DMS153 treated with DMSO at 0.1 percent for 48 hours (cell line): ENCODE measurements around the gene AICDA.
"Not testable (repeated sequence)": the region's sequence is repeated elsewhere in the genome, so short reads cannot be mapped to it uniquely, and the experiment has no call there.

Experiments
- DNase-seq: peaks from one replicate; lab custom pipeline; 2025; ENCODE audit not compliant: unreplicated experiment; lab: John Stamatoyannopoulos, UW

AICDA gene

DNA sequence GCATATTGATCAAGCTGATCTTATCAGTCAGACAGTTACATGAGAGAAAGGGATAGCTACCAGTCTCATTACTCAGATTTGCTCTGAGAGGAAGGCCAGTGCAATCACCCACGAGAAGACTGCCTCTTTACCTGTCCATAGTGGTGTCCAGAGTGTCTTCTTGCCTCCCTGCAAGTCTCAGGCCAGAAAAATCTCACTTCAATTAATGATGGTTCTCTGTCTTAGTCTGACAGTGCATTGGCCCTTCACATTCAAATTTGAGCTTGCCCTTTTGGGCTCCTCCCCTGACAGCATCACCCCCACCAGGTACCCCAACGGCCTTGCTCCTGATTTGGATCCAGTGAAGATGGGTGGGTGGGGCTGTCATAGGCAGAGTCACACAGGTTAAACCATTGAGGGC, at the start of gene AICDA:
AICDA (minus strand) TSS at position 231 of the 400 bp plus-strand sequence; CDS start at position 139, 92 bp downstream.
- no peak for DNase-seq

DNA sequence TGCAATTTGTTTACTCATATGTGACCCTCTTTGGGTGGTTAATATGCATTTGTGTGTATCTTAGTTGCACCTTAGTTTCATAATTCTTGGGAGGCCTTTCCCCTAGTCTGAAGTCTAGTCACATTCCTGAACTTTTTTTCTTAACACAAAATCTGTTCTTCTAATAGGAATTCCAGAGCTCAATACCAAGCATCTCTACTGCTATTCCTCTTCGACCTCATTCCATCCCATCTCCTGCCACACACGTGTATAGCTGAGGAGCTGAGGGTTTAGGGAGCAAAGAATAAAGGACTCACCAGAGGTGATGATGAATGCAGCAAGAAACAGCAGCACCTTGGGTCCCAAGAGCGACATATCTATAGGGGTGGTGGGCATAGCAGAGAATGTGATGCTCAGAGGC, 49.1 kb upstream of the AICDA start:
- no peak for DNase-seq

DNA sequence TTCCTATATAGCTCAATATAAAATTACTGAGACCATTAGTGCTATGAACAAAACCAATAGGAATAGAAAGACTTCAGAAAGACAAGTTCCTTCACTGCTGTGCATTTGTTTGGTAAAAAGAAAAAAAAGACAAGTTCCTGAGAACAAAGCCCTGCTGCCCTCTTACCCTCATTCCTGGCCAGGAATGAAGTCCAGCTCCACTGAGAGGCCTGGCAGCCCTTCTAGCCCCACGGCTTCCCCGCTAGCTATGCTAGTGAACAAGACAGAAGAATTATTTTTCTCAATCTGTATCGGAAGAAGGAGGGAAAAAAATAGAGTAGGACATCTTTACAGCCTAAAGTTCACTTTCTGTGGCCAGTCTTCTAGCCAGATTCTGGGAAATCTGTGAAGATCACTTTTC, 48.4 kb upstream of the AICDA start:
- DNase-seq = no peak

DNA sequence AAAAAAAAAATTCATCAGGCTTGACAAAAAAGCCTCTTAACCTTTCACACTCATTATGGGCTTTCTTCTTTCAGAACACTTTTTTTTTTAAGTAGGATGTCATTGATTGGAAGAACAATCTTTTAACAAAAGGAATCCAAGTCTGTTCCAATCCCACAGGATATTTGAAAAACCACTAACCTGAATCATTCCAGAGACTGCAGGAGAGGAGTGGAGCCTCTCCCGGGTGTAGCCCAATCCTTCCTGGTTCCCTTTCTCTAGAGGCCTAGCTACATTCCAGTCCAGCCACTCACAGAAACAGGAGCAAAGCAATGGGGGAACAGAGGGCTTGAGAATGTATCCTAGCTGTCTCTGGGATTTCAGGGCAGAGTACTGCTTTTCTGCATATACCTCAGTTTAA, 45.7 kb upstream of the AICDA start:
- no peak for DNase-seq

DNA sequence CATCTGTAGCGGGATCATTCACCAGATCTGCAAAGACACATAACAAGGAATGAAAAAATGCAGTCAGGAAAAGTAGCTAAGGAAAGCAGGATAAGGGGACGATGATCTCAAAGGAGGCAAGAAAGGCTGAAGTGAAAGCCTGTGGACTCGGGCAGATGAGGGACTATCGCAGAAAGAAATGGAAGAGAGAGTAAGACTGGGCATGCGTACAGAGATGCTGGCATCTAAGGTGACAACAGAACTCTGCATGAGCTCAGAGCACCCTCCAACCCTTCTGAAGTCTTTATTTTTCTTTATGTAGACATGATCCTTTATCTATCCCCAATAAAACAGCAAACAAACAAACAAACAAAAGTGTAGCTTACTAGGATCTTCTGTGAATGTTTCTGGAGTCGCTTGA, 42.8 kb upstream of the AICDA start:
- DNase-seq = no peak

DNA sequence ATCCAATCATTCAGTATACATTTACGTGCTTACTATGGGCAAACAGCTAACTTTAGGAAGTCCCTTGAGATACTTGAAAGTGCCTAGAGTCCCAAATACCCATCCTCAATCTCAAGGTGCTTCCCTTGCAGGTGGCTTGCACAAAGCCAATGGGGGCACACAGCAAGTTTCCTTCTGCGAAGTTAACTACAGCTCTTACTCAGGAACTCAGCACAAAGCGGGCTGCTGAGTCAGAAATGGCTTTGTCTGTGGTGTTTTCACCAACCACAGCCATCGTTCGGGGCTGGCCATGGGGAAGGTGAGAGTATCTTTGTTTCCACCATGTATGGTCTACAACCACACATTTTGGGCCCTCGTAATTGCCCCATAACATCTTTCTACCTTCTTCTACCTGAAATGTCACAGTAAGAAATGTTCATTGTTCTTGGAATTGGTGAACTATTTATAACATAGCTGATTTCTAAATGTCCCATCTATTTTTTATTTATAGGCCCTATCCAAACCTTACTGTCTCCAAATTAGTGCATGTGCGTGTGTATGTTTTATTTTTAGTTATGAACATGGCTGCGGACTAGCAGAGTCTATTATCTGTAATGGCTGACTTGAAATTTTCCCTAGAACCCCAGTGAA, 36.0 kb upstream of the AICDA start:
- no peak for DNase-seq

DNA sequence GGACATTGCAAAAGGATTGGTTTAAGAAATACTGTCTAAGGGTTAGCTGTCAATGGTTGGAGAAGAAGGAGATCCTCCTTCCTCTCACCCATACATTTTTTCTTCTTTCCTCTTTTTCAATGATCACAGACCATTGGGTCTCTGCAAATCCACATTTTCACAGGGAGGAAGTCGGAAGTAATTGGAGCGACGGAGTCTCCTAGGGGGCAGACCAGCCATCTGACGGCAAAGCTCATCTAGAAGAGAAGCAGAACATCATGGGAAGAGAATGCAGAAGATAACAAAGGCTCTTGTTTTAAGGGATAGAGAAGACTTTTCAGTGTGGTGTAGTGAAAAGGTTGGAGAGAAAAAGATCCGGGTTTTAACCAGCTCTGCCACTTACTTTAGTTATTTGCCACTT, 35.3 kb upstream of the AICDA start:
- no peak for DNase-seq

DNA sequence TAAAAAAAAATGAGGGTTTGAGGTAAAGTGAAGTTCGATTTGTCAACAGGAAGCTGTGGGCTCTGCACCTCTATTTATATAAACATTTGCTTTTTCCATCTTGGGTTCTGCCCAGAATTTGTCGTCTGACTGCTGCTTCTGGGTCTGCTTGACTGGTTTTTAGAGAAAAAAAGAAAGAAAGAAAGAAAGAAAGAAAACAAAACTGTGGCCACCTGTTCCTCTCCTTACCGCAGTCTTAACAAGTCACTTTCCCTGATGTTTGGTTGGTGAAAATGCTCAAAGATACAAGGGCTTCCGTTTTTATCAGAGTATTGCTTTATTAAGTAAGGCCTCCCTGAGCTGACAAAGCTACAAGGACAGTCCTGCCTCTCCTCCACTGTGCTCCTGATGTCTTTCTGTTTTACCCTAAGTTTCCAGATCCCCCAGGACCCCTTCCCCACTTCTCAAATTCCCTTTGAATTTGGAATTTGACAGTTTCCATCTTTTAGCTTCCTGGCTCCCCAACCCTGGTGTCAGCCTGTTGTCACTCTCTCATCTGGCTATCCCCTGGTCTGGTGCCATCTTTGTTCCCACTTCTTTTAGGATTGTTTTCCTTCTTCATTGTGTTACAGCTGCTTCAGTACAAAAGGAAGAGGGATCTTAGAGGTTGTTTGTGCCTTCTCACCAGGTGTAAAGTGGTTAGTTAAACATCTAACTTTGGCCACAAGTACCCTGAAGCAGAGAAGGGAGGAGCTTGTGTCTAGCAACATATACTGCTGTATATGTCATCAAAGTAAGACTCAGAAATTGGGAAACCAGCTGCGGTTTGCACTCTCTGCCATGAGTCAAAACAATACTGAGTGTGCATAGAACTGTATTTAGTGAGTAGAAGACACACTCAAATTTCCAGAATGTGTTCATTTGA, 31.9 kb upstream of the AICDA start:
- no peak for DNase-seq

DNA sequence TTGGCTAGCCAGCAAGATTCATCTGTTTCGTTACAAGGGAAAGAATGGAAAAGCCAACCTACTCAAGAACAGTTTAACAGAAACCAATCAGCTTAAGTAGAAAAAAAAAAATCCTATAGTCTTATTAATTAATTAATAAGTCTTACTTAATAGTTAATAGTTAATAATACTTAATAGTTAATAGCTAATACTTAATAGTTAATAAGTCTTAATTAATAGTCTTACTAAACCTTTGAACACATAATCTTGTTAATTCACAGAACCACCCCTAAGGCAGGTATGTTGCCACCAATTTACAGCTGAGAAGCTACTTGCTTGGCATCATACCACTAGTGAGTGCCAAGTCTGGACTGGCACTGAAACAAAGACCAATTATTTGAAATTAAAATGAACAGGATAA, 30.1 kb upstream of the AICDA start:
- no peak for DNase-seq

DNA sequence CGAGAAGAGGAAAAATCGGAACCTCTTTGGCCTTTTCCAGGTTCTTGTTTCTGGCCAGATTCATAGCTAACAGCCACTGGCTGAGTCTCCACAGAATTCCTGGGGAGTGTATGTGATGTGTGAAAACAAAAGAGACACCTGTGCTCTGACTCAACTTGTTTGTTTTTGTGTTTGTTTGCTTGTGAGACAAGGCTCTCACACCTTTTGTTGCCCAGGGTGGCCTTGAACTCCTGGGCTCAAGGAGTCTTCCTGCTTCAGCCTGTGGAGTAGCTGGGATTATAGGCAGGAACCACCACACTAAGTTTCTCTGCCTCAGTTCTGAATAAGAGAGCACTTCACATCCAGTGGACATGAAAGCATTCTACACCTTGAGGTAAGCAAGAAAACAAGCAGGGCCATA, 27.3 kb upstream of the AICDA start:
- DNase-seq = no peak

DNA sequence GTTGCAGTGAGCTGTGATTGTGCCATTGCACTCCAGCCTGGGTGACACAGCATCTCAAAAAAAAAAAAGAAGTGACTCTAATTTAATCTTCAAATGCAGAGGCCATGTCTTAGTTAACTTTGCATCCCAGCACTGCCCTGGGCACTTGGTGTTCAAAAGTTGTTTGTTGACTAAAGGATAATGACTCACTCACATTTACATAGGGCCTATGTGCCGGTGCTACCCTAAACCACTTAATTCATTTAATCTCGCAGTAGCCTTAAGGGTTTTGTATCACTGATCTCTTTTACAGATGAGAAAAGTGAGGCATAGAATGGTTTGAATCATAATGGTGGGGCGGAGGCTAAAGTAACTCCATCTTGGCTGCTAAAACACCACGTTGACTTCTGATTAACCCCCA, 26.3 kb upstream of the AICDA start:
- DNase-seq = no peak

DNA sequence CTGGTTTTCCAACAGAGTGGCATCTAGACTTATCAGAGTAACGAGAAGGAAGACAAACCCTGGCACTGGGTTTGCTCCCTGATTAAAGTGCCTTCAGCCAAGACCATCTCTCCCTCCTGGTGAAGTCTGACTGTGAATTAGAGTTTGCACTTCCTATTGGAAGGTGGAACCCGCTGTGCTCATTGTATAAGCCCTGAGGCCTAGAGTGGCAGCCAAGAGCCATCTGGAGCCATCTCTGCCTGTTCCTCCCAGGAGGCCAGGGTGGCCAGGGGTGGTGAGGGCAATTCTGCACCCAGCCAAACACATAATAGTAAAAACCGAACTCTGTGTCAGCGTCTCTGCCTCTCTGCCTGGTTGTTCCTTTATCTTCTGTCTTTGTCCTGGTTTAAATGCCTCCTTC, 25.0 kb upstream of the AICDA start:
- DNase-seq = no peak

DNA sequence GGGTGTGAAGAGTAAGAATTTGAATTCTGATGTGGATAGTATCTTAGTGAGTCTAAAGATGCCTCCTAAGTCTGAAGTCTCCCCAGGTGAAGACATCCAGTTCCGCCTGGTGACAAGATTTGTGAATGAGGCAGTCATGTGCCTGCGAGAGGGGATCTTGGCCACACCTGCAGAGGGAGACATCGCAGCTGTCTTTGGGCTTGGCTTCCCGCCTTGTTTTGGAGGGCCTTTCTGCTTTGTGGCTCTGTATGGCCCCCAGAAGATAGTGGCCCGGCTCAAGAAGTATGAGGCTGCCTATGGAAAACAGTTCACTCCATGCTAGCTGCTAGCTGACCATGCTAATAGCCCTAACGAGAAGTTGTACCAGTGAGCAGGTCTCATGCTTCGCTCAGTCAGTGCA, 24.6 kb upstream of the AICDA start:
- no peak for DNase-seq

DNA sequence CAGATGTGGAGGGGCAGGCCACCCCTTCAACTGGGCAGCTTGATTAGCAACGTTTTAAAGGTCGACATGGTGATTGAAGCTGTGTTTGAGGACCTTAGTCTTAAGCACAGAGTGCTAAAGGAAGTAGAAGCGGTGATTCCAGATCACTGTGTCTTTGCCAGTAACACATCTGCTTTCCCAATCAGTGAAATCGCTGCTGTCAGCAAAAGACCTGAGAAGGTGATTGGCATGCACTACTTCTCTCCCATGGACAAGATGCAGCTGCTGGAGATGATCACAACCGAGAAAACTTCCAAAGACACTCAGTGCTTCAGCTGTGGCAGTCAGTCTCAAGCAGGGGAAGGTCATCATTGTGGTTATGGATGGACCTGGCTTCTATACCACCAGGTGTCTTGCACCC, 23.9 kb upstream of the AICDA start:
- no peak for DNase-seq

DNA sequence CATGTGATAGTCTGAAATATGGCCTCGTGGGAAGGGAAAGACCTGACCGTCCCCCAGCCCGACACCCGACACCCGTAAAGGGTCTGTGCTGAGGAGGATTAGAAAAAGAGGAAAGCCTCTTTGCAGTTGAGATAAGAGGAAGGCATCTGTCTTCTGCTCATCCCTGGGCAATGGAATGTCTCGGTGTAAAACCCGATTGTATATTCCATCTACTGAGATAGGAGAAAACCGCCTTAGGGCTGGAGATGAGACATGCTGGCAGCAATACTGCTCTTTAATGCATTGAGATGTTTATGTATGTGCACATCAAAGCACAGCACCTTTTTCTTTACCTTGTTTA, 23.3 kb upstream of the AICDA start:
- not testable (repeated sequence) for DNase-seq

DNA sequence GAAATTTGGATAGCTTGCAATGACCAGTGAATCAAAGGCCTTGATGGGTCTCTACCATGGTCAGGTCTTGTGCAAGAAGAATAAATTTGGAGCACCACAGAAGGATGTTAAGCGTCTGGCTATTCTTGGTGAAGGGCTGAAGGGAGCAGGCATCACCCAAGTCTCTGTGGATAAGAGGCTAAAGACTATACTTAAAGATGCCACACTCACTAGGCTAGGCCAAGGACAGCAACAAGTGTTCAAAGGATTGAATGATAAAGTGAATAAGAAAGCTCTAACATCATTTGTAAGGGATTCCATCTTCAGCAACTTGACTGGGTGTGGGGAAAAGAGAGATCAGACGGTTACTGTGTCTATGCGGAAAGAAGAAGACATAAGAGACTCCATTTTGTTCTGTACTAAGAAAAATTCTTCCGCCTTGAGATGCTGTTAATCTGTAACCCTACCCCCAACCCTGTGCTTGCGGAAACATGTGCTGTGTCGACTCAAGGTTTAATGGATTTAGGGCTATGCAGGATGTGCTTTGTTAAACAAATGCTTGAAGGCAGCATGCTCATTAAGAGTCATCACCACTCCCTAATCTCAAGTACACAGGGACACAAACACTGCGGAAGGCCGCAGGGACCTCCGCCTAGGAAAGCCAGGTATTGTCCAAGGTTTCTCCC, 22.8 kb upstream of the AICDA start:
- not testable (repeated sequence) for DNase-seq

DNA sequence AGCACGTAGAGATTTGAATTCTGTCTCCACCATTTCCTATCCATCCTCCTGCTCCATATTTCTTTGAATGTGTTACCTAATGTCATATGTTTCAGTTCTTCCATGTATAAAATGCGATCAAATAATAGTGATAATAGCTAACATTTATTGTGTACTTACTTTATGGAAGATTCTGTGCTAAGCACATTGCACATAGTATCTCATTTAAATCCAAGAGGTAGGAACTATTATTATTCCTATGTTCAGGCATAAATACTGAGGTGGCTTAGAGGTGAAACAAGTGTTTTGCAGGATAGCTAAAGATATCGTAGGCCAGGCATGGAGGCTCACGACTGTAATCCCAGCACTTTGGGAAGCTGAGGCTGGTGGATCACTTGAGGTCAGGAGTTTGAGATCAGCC, 17.5 kb upstream of the AICDA start:
- no peak for DNase-seq

DNA sequence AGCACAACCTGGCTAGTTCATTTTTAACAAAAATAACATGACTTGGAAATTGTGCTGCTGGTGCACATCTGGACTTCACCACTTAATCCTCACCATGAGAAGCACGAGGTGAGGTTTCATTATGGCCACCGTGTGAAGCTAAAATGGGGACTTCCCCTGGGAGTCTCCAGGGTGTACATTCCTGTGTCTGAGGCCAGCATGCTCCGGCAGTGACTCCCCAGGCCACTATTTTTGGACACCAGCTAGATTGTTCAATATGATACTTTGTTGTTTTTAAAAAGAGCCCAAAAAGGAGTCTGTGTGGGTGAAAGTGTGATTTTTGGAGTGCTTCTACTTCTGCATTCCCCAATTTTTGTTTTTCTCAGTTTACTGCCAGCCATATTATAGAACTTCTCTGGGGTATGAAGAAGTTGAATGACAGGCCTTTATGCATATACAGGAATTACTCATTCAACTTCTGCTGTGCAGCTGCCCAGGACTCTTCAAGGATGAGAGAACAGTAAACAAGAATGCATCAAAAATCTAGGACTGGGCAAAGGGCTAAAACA, 16.9 kb upstream of the AICDA start:
- no peak for DNase-seq

DNA sequence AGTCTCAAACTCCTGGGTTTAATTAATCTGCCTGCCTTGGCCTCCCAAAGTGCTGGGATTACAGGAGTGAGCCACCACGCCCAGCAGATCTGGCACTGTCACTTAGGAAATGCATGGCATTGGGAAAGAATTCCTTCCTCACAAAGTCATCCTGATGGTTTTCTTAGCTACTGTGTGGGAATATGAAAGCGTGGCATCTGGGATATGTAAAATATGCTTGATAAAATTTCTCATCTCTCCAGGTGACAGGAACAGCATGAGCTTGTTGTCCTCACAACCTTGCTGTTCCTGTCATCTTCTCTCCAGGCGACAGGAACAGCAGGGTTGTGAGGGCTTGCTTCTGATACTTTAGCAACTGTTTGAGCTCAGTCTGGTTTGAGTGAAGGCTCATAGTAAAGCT, 16.1 kb upstream of the AICDA start:
- no peak for DNase-seq

DNA sequence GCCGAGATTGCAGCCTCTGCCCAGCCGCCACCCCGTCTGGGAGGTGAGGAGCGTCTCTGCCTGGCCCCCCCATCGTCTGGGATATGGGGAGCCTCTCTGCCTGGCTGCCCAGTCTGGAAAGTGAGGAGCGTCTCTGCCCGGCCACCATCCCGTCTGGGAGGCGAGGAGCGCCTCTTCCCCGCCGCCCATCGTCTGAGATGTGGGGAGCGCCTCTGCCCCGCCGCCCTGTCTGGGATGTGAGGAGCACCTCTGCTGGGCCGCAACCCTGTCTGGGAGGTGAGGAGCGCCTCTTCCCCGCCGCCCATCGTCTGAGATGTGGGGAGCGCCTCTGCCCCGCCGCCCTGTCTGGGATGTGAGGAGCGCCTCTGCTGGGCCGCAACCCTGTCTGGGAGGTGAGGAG, 12.1 kb upstream of the AICDA start:
- DNase-seq = not testable (repeated sequence)

DNA sequence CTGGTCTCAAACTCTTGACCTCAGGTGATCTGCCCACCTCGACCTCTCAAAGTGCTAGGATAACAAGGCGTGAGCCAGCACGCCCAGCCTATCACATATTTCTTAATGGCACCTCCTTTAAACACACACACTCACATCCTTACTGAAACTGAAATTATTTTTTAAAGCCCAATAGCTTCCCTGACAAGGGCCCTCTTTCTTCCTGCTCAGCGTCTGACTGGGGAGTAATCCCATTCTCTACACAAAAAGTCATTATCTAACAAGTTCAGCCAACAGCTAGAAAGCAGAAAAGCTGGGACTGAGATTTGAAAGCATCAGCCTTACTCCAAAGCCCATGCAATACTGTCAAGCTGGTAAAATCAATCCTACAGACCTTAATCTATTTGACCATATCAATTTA, 10.0 kb upstream of the AICDA start:
- DNase-seq = no peak

DNA sequence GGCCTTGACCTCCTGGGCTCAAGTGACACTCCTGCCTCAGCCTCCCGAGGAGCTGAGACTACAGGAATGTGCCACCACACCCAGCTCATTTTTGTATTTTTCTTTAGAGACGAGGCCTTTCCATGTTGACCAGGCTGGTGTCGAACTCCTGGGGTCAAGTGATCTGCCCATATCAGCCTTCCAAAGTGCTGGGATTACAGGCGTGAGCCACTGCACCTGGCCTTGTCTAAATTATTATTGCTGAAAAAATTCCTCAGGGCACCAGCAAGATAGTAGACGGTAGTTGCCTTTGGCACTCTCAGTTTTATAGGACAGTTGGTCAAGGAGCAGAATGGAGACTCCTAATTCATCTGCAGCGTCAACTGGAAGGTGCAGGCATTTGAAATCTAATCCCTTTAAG, 2.5 kb upstream of the AICDA start:
- no peak for DNase-seq
